Fibroblast of skin of right quadriceps (primary cell): ENCODE data around the gene MTA2.

Source experiments
- DNase-seq: peaks from one replicate; pipeline ENCODE4 v3.0.0-alpha.2; 2013

MTA2 gene

GRCh38 chr11:62546244-62546928 lies 55.3 kb downstream of the MTA2 start, which contains the start of gene AHNAK:
Gene AHNAK, minus strand, starts transcription at chr11:62546806. Its CDS starts 10,708 bp downstream, at chr11:62536098.
- DNase-seq, result peak; percentile 59

GRCh38 chr11:62545437-62546243 lies 56.0 kb downstream of the MTA2 start:
- DNase-seq, result peak; percentile 99

DNA sequence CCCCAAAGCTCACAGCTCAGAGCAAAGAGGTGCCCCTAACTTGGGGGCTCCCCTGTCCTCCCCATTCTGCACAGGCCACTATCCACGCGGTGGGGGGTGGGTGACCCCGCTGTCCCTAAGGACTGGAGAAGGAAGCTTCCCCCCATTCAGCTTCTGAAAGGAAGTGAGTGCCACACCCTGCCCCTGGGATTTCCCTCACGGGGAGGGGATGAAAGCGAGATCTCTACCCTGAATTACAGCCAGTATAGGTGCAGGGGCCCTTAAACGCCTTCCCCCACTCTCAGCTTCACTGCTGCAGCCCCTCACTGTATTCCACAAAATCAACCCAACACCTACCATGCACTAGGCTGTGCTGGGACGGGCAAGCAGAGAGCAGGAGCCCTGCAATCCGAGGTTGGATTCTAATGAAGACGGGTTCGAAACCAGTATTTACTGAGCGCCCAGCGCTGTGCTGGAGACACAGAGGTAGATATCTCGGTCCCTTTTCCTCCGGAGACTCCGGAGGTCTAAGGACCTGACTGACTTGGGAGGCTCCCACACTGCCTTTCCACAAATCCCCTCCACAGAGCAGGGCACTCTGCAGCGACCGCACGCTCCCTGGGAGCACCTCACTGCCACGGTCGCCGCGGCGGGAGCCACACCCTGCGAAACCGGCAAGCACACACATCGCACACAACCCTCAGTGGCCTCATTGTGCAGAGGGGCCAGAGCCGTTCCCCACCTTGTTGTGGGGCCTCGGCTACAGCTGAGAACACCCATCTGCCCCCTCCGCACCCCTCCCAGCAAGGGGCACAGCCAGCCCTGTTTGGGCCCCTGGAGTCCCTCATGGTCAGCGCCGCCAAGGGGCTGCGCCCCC lies 56.9 kb downstream of the MTA2 start:
- DNase-seq, result no peak

GRCh38 chr11:62543680-62544444 lies 57.8 kb downstream of the MTA2 start:
- no peak for DNase-seq
